HG03280 (cell line): Measurements from ENCODE around the gene CAND2.
"Not testable (repeated sequence)": the region's sequence is repeated elsewhere in the genome, so short reads cannot be mapped to it uniquely, and the experiment has no call there.

Experiments used
- ATAC-seq: cut with Tn5 transposase; IDR thresholded peaks from one replicate; pipeline ENCODE4 v1.9.1; 2021; ENCODE audit warnings: mild to moderate bottlenecking, moderate library complexity; ENCODE audit not compliant: unreplicated experiment

The CAND2 gene

GRCh38 chr3:12854565-12854964 is 58.1 kb downstream of the CAND2 start:
- ATAC-seq = no peak

GRCh38 chr3:12856626-12857025 is 60.1 kb downstream of the CAND2 start:
- ATAC-seq = no peak

- no peak for ATAC-seq
Measured at GRCh38 chr3:12859840-12860239, 63.4 kb downstream of the CAND2 start.

- no peak for ATAC-seq
Measured at GRCh38 chr3:12861611-12862010, 65.1 kb downstream of the CAND2 start.

- no peak for ATAC-seq
Measured at GRCh38 chr3:12862387-12862786, 65.9 kb downstream of the CAND2 start.

GRCh38 chr3:12865271-12865670 is 68.8 kb downstream of the CAND2 start:
- no peak for ATAC-seq

GRCh38 chr3:12866836-12867235 is 70.4 kb downstream of the CAND2 start:
- ATAC-seq = no peak

- ATAC-seq = peak; percentile 23
Measured at GRCh38 chr3:12868039-12869034, 71.9 kb downstream of the CAND2 start.

- peak; percentile 57 for ATAC-seq
Measured at GRCh38 chr3:12869035-12869621, 72.6 kb downstream of the CAND2 start.

- peak; percentile 58 for ATAC-seq
Measured at GRCh38 chr3:12870942-12871341, 74.5 kb downstream of the CAND2 start.

GRCh38 chr3:12871404-12871983 is 75.0 kb downstream of the CAND2 start:
- ATAC-seq = no peak

GRCh38 chr3:12875857-12876836 is 79.7 kb downstream of the CAND2 start:
- no peak for ATAC-seq

GRCh38 chr3:12877040-12877439 is 80.6 kb downstream of the CAND2 start:
- no peak for ATAC-seq

GRCh38 chr3:12878141-12878574 is 81.7 kb downstream of the CAND2 start:
- no peak for ATAC-seq

GRCh38 chr3:12878758-12879157 is 82.3 kb downstream of the CAND2 start:
- ATAC-seq = not testable (repeated sequence)

GRCh38 chr3:12879191-12879815 is 82.8 kb downstream of the CAND2 start:
- no peak for ATAC-seq

- peak; percentile 44 for ATAC-seq
Measured at GRCh38 chr3:12881858-12882257, 85.4 kb downstream of the CAND2 start.

- no peak for ATAC-seq
Measured at GRCh38 chr3:12882336-12883310, 86.1 kb downstream of the CAND2 start.

GRCh38 chr3:12884186-12884680 is 87.8 kb downstream of the CAND2 start:
- ATAC-seq = no peak
